ENCODE data around the gene MUC20.
"Not testable (repeated sequence)": the region's sequence is repeated elsewhere in the genome, so short reads cannot be mapped to it uniquely, and the experiment has no call there.

DNA sequence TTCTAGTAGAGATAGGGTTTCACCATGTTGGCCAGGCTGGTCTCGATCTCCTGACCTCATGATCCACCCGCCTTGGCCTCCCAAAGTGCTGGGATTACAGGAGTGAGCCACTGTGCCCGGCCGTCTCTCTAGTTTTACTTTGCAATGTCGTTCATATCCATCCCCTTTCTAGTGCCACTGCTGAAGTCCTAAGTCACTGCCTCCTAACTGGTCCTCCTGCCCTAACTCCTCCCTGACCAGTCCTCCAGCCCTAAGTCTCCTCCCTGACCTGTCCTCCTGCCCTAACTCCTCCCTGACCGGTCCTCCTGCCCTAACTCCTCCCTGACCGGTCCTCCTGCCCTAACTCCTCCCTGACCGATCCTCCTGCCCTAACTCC is 8.3 kb upstream of the MUC20 start:
- TF ChIP-seq, protein P1, sequence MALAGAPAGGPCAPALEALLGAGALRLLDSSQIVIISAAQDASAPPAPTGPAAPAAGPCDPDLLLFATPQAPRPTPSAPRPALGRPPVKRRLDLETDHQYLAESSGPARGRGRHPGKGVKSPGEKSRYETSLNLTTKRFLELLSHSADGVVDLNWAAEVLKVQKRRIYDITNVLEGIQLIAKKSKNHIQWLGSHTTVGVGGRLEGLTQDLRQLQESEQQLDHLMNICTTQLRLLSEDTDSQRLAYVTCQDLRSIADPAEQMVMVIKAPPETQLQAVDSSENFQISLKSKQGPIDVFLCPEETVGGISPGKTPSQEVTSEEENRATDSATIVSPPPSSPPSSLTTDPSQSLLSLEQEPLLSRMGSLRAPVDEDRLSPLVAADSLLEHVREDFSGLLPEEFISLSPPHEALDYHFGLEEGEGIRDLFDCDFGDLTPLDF (CRISPR knock-in tag; IDR thresholded peaks at IDR 0.05) = not testable (repeated sequence)
- TF ChIP-seq TCF7L2 (IDR thresholded peaks at IDR 0.05; ENCODE audit: low read depth, low read length); RCOR1 (IDR thresholded peaks at IDR 0.05; ENCODE audit: borderline replicate concordance in 1 of 2, low read depth in 2 of 2, low read length in 2 of 2); JUNB (CRISPR knock-in tag; conservative IDR thresholded peaks at IDR 0.05); ZFX (CRISPR knock-in tag; IDR thresholded peaks at IDR 0.05): not testable (repeated sequence)
